ENCODE measurements around the gene DNAJB4. TPM values are rescaled to one million over a fixed set of nuclear protein-coding genes. Genes with fewer than 3 reads are reported as not detected.
A peak's percentile ranks its signal among the peaks of the same experiment; 100 is the strongest.
"Not testable (repeated sequence)": the region's sequence is repeated elsewhere in the genome, so short reads cannot be mapped to it uniquely, and the experiment has no call there.

DNAJB4 gene
- total and polyA plus RNA-seq, 4 donors, result 39.1 to 137 (median 66.6) TPM

GRCh38 chr1:78055565-78056132 is 50.9 kb downstream of the DNAJB4 start:
- ATAC-seq (ENCODE audit: low FRiP score) (no peak), DNase-seq (no peak)
- Histone ChIP-seq H3K36me3 (ENCODE audit: control insufficient read depth in 1 of 2, insufficient read depth in 2 of 2, low read length in 1 of 2) (no peaks in the 10 kb centered on the region), H3K9me3 (ENCODE audit: control insufficient read depth, low read length) (no peaks in the 10 kb centered on the region), H3K27ac (ENCODE audit: low read depth in 1 of 2, low read length in 2 of 2) (no peak overlapping the region), H3K4me1 (ENCODE audit: control insufficient read depth in 1 of 2, insufficient read depth in 2 of 2, low read length in 2 of 2) (no peaks in the 10 kb centered on the region), H3K4me3 (ENCODE audit: low read length in 2 of 2) (no peak overlapping the region), H3K27me3 (ENCODE audit: control insufficient read depth in 1 of 2, insufficient read depth in 2 of 2, low read length in 1 of 2) (no peaks in the 10 kb centered on the region)
- WGBS, 2 donors, result 91 to 93% methylated on average over 3 of the region's 3 CpGs
- intact Hi-C loops (cut with DNase I), result loop anchor here in 1 of 2 donors (5.0 kb wide), 1 partner anchor 48 kb away; no protein-coding TSS in a partner anchor

- no peak overlapping the region for H3K4me3 ChIP-seq (ENCODE audit: low read length in 2 of 2)
- ATAC-seq (ENCODE audit: low FRiP score), result no peak
- no peaks in the 10 kb centered on the region for H3K36me3 ChIP-seq (ENCODE audit: control insufficient read depth in 1 of 2, insufficient read depth in 2 of 2, low read length in 1 of 2)
- no peaks in the 10 kb centered on the region for H3K4me1 ChIP-seq (ENCODE audit: control insufficient read depth in 1 of 2, insufficient read depth in 2 of 2, low read length in 2 of 2)
- peak overlapping the region; percentile 28 to 64 for H3K27ac ChIP-seq (ENCODE audit: low read depth in 1 of 2, low read length in 2 of 2)
- H3K27me3 ChIP-seq (ENCODE audit: control insufficient read depth in 1 of 2, insufficient read depth in 2 of 2, low read length in 1 of 2), result no peaks in the 10 kb centered on the region
- 1 to 5% methylated on average over 4 of the region's 4 CpGs for WGBS, 2 donors
- intact Hi-C loops (cut with DNase I), result loop anchor here in 1 of 2 donors (5.0 kb wide), 1 partner anchor 51 kb away; no protein-coding TSS in a partner anchor
- H3K9me3 ChIP-seq (ENCODE audit: control insufficient read depth, low read length), result no peaks in the 10 kb centered on the region
- no peak for DNase-seq
Measured at GRCh38 chr1:78058670-78059069, 53.9 kb downstream of the DNAJB4 start.

GRCh38 chr1:78060857-78061563 is 56.3 kb downstream of the DNAJB4 start:
- Histone ChIP-seq H3K4me1 (ENCODE audit: control insufficient read depth in 1 of 2, insufficient read depth in 2 of 2, low read length in 2 of 2) (no peaks in the 10 kb centered on the region), H3K27ac (ENCODE audit: low read depth in 1 of 2, low read length in 2 of 2) (no peak overlapping the region), H3K9me3 (ENCODE audit: control insufficient read depth, low read length) (no peaks in the 10 kb centered on the region), H3K4me3 (ENCODE audit: low read length in 2 of 2) (no peak overlapping the region), H3K36me3 (ENCODE audit: control insufficient read depth in 1 of 2, insufficient read depth in 2 of 2, low read length in 1 of 2) (no peaks in the 10 kb centered on the region), H3K27me3 (ENCODE audit: control insufficient read depth in 1 of 2, insufficient read depth in 2 of 2, low read length in 1 of 2) (no peaks in the 10 kb centered on the region)
- DNase-seq (no peak), ATAC-seq (ENCODE audit: low FRiP score) (no peak)
- intact Hi-C loops (cut with DNase I), result no loop called here
- 96 to 97% methylated on average over 4 of the region's 4 CpGs for WGBS, 2 donors

DNA sequence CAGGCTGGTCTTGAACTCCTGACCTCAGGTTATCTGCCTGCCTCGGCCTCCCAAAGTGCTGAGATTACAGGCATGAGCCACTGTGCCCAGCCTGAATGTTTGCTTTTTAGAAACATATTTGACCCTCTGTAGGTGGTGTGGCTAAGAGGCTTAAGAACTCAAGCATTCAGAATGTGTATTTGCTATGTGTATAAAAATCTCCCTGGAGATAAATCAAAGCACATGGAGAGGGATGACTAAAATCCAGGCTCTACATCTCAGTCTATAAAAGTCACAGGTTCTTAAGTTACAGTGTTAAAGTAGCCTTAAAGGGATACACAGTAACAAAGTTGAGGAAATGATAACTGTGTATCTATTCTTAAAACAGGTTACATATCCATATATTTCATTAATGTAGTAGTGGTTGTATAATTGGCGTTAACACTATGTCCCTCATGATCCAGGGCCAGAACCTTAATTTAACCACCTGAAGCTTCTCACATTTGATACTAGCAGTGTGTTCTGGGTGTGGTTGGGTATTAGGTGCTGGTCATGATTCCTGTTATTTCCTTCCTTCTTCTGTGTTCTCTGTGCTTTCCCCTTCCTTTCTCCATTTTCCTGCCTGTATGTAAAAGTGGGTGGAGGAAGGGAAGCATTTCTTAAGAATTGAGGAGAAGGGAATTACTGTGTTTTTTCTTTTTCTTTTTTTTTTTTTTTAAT is 57.2 kb downstream of the DNAJB4 start:
- no peaks in the 10 kb centered on the region for H3K9me3 ChIP-seq (ENCODE audit: control insufficient read depth, low read length)
- no peak overlapping the region for H3K4me3 ChIP-seq (ENCODE audit: low read length in 2 of 2)
- H3K27me3 ChIP-seq (ENCODE audit: control insufficient read depth in 1 of 2, insufficient read depth in 2 of 2, low read length in 1 of 2), result no peaks in the 10 kb centered on the region
- 52 to 62% methylated on average over 2 of the region's 2 CpGs for WGBS, 2 donors
- H3K4me1 ChIP-seq (ENCODE audit: control insufficient read depth in 1 of 2, insufficient read depth in 2 of 2, low read length in 2 of 2), result no peaks in the 10 kb centered on the region
- DNase-seq (no peak), ATAC-seq (ENCODE audit: low FRiP score) (no peak)
- H3K36me3 ChIP-seq (ENCODE audit: control insufficient read depth in 1 of 2, insufficient read depth in 2 of 2, low read length in 1 of 2), result no peaks in the 10 kb centered on the region
- H3K27ac ChIP-seq (ENCODE audit: low read depth in 1 of 2, low read length in 2 of 2), result no peak overlapping the region
- intact Hi-C loops (cut with DNase I), result no loop called here

DNA sequence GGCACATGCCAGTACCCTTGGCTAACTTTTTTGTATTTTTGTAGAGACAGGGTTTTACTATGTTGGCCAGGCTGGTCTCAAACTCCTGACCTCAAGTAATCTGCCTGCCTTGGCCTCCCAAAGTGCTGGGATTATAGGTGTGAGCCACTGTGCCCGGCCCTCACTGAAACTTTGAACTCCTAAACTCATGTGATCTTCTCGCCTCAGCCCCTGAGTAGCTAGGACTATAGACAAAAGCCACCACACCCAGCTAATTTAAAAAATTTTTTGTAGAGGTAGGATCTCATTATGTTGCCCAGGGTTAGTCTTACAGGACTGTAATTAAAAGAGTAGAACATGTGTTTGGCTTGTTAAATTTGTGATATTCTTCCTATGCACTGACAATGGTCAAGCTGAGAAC is 60.1 kb downstream of the DNAJB4 start:
- DNase-seq; H3K4me3 ChIP-seq (ENCODE audit: low read length in 2 of 2); intact Hi-C loops (cut with DNase I); H3K9me3 ChIP-seq (ENCODE audit: control insufficient read depth, low read length); H3K27me3 ChIP-seq (ENCODE audit: control insufficient read depth in 1 of 2, insufficient read depth in 2 of 2, low read length in 1 of 2); H3K4me1 ChIP-seq (ENCODE audit: control insufficient read depth in 1 of 2, insufficient read depth in 2 of 2, low read length in 2 of 2); H3K27ac ChIP-seq (ENCODE audit: low read depth in 1 of 2, low read length in 2 of 2); H3K36me3 ChIP-seq (ENCODE audit: control insufficient read depth in 1 of 2, insufficient read depth in 2 of 2, low read length in 1 of 2); ATAC-seq (ENCODE audit: low FRiP score): not testable (repeated sequence)
- WGBS, 2 donors, result 93% methylated on average over 2 of the region's 2 CpGs

Other genes with a start within 250 kb of the DNAJB4 start
- 10 to 100 TPM; 58.2 to 74.6 TPM for gene USP33, start 245.1 kb upstream of the DNAJB4 start, total RNA-seq
- 10 to 100 TPM; 18.4 to 36.6 TPM for gene USP33, start 245.1 kb upstream of the DNAJB4 start, polyA plus RNA-seq
- gene MIGA1, start 225.3 kb upstream of the DNAJB4 start, total RNA-seq, result 10 to 100 TPM; 18.6 to 22.0 TPM
- 1 to 10 TPM; 2.5 to 5.6 TPM for gene MIGA1, start 225.3 kb upstream of the DNAJB4 start, polyA plus RNA-seq
- 100 to 1,000 TPM in 1 of 2 donors, 10 to 100 TPM in 1; 81.9 to 237 TPM for gene NEXN, start 116.3 kb upstream of the DNAJB4 start, total RNA-seq
- 100 to 1,000 TPM; 145 to 147 TPM for gene NEXN, start 116.3 kb upstream of the DNAJB4 start, polyA plus RNA-seq
- 100 to 1,000 TPM; 101 to 142 TPM for gene FUBP1, start 25.9 kb upstream of the DNAJB4 start, total RNA-seq
- 10 to 100 TPM; 18.3 to 57.1 TPM for gene FUBP1, start 25.9 kb upstream of the DNAJB4 start, polyA plus RNA-seq
- 1 to 10 TPM; 2.8 to 7.4 TPM for gene GIPC2, start 41.0 kb downstream of the DNAJB4 start, total RNA-seq
- gene GIPC2, start 41.0 kb downstream of the DNAJB4 start, polyA plus RNA-seq, result 1 to 10 TPM; 1.4 to 7.5 TPM

Measured in aorta (tissue), 5 donors.